HS-5 (cell line): Measurements from ENCODE around the gene CHFR.
"Not testable (repeated sequence)": the region's sequence is repeated elsewhere in the genome, so short reads cannot be mapped to it uniquely, and the experiment has no call there.

Source experiments
- DNase-seq: peaks from one replicate; pipeline ENCODE4 v3.0.0-alpha.2; 2012; ENCODE audit warnings: low read depth

Gene CHFR

GRCh38 chr12:132874175-132874574 is 13.2 kb downstream of the CHFR start:
- no peak for DNase-seq

- DNase-seq, result no peak
These were observed 13.7 kb downstream of the CHFR start for GRCh38 chr12:132873724-132874123.

- no peak for DNase-seq
These were observed 14.4 kb downstream of the CHFR start for GRCh38 chr12:132872975-132873421.

GRCh38 chr12:132872073-132872855 is 15.1 kb downstream of the CHFR start:
- DNase-seq, result no peak

- no peak for DNase-seq
These were observed 17.9 kb downstream of the CHFR start for GRCh38 chr12:132869551-132869950.

- no peak for DNase-seq
These were observed 21.1 kb downstream of the CHFR start for GRCh38 chr12:132866251-132866828.

- no peak for DNase-seq
These were observed 25.8 kb downstream of the CHFR start for GRCh38 chr12:132861558-132861957.

GRCh38 chr12:132858718-132859266 is 28.6 kb downstream of the CHFR start:
- no peak for DNase-seq

- not testable (repeated sequence) for DNase-seq
These were observed 30.4 kb downstream of the CHFR start for GRCh38 chr12:132857019-132857418.

- no peak for DNase-seq
These were observed 30.8 kb downstream of the CHFR start for GRCh38 chr12:132856581-132856980.

GRCh38 chr12:132855211-132855610 is 32.2 kb downstream of the CHFR start:
- DNase-seq, result not testable (repeated sequence)

GRCh38 chr12:132853285-132854092 is 33.9 kb downstream of the CHFR start:
- no peak for DNase-seq

GRCh38 chr12:132852496-132852895 is 34.9 kb downstream of the CHFR start:
- no peak for DNase-seq

GRCh38 chr12:132851465-132851864 is 35.9 kb downstream of the CHFR start:
- DNase-seq, result no peak

GRCh38 chr12:132850291-132850690 is 37.1 kb downstream of the CHFR start:
- no peak for DNase-seq

- DNase-seq, result no peak
These were observed 38.9 kb downstream of the CHFR start for GRCh38 chr12:132848521-132848920.

- no peak for DNase-seq
These were observed 39.7 kb downstream of the CHFR start for GRCh38 chr12:132847363-132848356.

GRCh38 chr12:132844681-132845080 is 42.7 kb downstream of the CHFR start:
- DNase-seq, result not testable (repeated sequence)

- no peak for DNase-seq
These were observed 44.9 kb downstream of the CHFR start for GRCh38 chr12:132842449-132843045.

GRCh38 chr12:132841151-132841550 is 46.3 kb downstream of the CHFR start:
- DNase-seq, result no peak

GRCh38 chr12:132840536-132840935 is 46.9 kb downstream of the CHFR start:
- DNase-seq, result no peak
